Measurements from ENCODE around the gene ITGB1BP1. TPM values are rescaled to one million over a fixed set of nuclear protein-coding genes. Genes with fewer than 3 reads are reported as not detected.

Gene ITGB1BP1
- total RNA-seq, 4 donors from 2014 or later, result 22.8 to 46.2 (median 29.2) TPM

DNA sequence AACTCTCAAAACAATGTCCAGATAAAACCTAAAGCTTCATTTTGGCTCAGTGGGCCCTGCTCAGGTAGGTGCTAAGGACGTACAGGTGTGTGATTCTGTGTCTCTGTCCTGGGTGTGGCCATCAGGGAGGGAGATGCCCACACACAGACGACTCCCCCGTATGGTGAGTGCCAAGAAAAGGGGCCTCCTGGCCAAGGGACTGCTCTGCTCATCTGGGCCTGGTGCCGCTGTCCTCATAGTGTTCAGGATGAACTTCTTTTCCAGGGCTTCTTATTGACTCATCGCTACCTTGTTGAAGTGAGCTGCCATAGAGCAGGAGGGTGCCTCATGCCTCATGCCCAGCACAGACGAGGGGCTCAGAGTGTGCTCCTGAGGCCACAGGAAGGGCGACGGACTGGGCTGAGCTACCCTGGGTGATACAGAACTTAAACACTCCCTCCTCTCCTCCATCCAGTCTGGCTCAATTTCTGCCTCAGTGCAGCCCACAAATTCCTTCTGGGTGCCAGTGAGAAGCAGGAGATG, 57.8 kb downstream of the ITGB1BP1 start:
- H3K9me3 ChIP-seq, result no peaks in the 10 kb centered on the region
- no peaks in the 10 kb centered on the region for H3K4me1 ChIP-seq
- TF ChIP-seq POLR2A (IDR thresholded peaks at IDR 0.05), result no peak
- TF ChIP-seq, protein P1, sequence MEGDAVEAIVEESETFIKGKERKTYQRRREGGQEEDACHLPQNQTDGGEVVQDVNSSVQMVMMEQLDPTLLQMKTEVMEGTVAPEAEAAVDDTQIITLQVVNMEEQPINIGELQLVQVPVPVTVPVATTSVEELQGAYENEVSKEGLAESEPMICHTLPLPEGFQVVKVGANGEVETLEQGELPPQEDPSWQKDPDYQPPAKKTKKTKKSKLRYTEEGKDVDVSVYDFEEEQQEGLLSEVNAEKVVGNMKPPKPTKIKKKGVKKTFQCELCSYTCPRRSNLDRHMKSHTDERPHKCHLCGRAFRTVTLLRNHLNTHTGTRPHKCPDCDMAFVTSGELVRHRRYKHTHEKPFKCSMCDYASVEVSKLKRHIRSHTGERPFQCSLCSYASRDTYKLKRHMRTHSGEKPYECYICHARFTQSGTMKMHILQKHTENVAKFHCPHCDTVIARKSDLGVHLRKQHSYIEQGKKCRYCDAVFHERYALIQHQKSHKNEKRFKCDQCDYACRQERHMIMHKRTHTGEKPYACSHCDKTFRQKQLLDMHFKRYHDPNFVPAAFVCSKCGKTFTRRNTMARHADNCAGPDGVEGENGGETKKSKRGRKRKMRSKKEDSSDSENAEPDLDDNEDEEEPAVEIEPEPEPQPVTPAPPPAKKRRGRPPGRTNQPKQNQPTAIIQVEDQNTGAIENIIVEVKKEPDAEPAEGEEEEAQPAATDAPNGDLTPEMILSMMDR (IDR thresholded peaks at IDR 0.05), result no peak
- no peak overlapping the region for H3K4me3 ChIP-seq
- no peak overlapping the region for H3K27ac ChIP-seq
- peaks cover 0 to 59% (median 0%) of the 10 kb centered on the region in 3 donors for H3K36me3 ChIP-seq
- H3K27me3 ChIP-seq, result no peaks in the 10 kb centered on the region
- no peak for DNase-seq

DNA sequence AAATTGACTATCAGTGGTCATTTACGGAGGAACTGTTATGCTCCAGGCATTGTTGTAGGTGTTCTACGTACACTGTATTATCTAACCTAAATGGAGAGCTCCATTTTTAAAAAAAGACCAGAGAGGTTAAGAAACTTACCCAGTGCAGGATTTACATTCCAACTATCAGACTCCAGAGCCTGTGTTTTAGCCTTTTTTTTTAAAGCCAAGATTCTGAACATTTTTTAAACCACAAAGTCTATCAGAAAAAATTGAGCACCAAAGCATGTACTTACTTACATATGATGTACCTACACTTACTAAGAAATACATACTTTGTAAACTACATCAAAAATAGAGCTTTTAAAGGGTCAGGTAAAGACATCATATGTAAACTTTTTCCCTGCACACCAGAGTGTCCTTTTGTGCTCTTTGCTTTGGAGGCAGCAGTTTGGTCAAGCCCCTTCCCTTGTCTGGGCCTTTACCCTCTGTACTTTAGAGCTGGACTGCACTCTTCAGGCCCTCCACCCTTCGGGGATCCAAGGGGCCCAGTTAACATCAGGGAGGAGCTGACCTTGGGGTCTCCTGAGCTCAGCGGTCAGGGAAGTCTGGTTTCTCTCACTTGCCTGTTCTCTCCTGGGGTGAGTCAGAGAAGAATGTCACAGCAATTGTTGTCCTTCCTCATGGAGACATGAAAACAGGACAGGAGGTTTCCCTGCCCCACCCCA, 58.4 kb downstream of the ITGB1BP1 start:
- Histone ChIP-seq H3K27ac (no peak overlapping the region), H3K9me3 (no peaks in the 10 kb centered on the region), H3K27me3 (no peaks in the 10 kb centered on the region), H3K4me1 (no peaks in the 10 kb centered on the region), H3K36me3 (peaks cover 0 to 63% (median 0%) of the 10 kb centered on the region in 3 donors), H3K4me3 (no peak overlapping the region)
- no peak for DNase-seq
- no peak for TF ChIP-seq POLR2A (IDR thresholded peaks at IDR 0.05)
- TF ChIP-seq, protein P1 (IDR thresholded peaks at IDR 0.05), result no peak

DNA sequence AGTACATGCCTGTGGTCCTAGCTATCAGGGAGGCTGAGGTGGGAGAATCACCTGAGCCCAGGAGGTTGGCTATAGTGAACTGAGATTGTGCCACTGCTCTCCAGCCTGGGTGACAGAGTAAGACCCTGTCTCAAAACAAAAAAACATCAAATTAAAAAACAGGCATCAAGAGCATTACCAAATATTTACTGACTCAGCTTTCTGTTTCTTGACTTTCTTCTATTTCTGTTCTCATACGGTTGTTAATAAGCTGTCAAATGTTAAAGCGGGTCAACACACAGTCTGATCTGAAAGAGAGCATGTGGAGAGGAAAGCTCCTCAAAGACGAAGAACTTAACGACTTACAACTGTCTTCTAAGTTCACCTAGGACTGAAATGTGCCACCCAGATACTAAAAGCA, 59.0 kb downstream of the ITGB1BP1 start:
- no peak for TF ChIP-seq POLR2A (IDR thresholded peaks at IDR 0.05)
- TF ChIP-seq, protein P1 (IDR thresholded peaks at IDR 0.05), result no peak
- H3K4me1 ChIP-seq, result no peaks in the 10 kb centered on the region
- H3K9me3 ChIP-seq, result no peaks in the 10 kb centered on the region
- no peak for DNase-seq
- H3K27me3 ChIP-seq, result no peaks in the 10 kb centered on the region
- peaks cover 0 to 63% (median 0%) of the 10 kb centered on the region in 3 donors for H3K36me3 ChIP-seq
- no peak overlapping the region for H3K27ac ChIP-seq
- H3K4me3 ChIP-seq, result no peak overlapping the region

DNA sequence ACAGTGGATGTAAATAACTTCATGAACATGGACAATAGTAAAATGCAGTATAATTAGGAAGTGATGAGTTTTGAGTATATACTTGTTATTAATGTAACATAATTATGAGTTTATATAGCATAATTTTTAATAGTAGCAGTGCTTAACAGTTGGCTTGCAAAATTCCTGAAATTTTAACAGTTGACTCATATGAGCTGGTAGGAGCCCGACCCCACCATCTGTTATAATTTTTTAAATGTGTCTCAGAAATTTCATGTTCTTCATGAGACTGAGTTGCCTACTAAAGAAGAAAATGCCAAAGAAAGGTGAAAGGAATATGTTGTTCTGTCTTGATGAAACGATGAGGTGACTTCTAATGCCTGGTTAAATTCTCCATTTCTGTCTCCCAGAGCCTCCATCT, 62.6 kb downstream of the ITGB1BP1 start:
- Histone ChIP-seq H3K9me3 (no peaks in the 10 kb centered on the region), H3K4me1 (no peaks in the 10 kb centered on the region), H3K27ac (no peak overlapping the region), H3K36me3 (peaks cover 0 to 70% (median 0%) of the 10 kb centered on the region in 3 donors), H3K27me3 (no peaks in the 10 kb centered on the region), H3K4me3 (no peak overlapping the region)
- no peak for DNase-seq
- TF ChIP-seq POLR2A (IDR thresholded peaks at IDR 0.05), result no peak
- TF ChIP-seq, protein P1 (IDR thresholded peaks at IDR 0.05), result no peak

DNA sequence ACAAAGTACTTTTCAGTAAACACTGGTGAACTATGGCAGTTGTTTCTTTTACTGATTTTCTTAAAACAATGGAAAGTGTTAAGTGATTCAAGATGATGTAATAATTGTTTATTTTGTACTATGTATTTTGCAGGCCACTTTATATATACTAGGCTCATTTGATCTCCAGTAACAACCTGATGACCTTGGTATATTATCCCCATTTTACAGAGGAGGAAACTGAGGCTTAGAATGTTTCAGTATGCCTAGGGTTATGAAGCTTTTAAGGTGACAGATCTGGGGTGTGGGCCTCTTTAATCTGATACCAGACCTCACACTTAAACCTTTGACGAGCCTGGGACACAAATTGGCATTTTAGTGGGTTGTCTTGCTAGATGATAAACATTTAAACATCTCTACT, 63.2 kb downstream of the ITGB1BP1 start:
- DNase-seq, result no peak
- no peaks in the 10 kb centered on the region for H3K4me1 ChIP-seq
- H3K4me3 ChIP-seq, result no peak overlapping the region
- no peaks in the 10 kb centered on the region for H3K9me3 ChIP-seq
- H3K27ac ChIP-seq, result no peak overlapping the region
- H3K36me3 ChIP-seq, result peaks cover 0 to 64% (median 0%) of the 10 kb centered on the region in 3 donors
- H3K27me3 ChIP-seq, result no peaks in the 10 kb centered on the region
- TF ChIP-seq POLR2A (IDR thresholded peaks at IDR 0.05), result no peak
- TF ChIP-seq, protein P1 (IDR thresholded peaks at IDR 0.05), result no peak

All from Peyer's patch (tissue), 4 donors.